ENCODE measurements around the gene NPIPB8.
"Not testable (repeated sequence)": the region's sequence is repeated elsewhere in the genome, so short reads cannot be mapped to it uniquely, and the experiment has no call there.

Gene NPIPB8

DNA sequence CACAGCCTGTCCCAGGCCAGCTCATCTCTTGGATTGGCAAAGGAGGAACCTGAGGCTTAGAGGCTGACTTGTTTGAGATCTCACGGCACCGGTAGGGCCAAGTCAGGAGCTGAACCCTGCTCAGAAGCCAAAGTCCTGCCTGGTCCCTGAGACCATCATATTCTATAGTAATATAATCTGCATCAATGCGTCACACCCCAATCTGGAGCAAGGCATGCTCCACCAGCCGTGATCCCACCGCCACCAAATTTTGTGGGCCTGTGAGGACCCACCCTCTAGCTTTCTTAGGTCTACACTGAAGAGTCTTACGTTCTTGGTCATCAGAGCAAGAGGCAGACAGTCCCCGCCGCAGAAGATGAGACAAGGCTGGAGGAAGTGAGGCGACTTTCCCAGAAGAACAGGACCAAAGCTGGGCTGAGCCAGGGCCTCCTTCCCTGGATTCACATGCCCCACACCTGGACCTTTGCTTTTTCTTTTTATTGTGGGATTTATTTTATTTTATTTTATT lies 30.7 kb upstream of the NPIPB8 start:
- no peak for DNase-seq (ENCODE audit: low read depth)

DNA sequence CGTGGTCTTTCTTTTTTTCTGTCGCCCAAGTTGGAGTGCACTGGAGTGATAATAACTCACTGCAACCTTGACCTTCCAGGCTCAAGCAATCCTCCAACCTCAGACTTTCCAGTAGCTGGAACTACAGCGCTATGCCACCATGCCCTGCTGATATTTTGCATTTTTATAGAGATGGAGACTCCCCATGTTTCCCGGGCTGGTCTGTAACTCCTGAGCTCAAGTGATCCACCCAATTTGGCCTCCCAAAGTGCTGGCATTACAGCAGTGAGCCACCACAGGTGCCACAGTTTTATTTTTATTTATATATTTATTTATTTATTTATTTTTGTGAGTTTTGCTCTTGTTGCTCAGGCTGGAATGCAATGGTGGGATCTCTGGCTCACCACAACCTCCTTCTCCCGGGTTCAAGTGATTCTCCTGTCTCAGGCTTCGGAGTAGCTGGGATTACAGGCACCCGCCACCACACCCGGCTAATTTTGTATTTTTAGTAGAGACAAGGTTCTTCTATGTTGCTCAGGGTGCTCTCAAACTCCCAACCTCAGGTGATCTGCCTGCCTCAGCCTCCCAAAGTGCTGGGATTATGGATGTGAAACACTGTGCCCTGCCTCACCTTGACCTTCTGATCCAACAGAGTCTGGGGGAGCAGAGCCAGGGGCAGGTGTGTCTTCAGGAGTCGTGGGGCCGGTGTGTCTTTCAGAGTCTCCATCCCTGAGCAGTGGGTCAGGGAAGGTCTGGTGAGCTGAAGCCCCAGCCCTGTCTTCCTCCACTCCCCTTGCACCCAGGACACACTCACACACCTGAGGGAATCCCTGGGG lies 30.0 kb upstream of the NPIPB8 start:
- DNase-seq (ENCODE audit: low read depth), result not testable (repeated sequence)

DNA sequence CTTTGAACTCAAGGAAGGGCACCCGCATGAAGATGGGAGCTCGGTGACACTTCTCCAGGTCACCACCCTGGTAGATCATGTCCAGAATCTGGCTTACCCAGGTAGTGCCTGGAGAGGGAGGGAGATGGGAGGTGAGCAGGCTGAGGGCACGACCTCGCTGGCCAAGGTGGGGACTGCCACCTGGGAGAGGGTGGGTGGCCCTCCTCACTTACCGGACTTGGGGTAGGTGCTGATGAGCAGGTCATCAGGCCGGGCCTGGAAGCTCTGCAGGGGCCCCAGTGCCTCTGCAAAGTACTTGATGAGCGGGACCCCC lies 29.4 kb upstream of the NPIPB8 start:
- not testable (repeated sequence) for DNase-seq (ENCODE audit: low read depth)

DNA sequence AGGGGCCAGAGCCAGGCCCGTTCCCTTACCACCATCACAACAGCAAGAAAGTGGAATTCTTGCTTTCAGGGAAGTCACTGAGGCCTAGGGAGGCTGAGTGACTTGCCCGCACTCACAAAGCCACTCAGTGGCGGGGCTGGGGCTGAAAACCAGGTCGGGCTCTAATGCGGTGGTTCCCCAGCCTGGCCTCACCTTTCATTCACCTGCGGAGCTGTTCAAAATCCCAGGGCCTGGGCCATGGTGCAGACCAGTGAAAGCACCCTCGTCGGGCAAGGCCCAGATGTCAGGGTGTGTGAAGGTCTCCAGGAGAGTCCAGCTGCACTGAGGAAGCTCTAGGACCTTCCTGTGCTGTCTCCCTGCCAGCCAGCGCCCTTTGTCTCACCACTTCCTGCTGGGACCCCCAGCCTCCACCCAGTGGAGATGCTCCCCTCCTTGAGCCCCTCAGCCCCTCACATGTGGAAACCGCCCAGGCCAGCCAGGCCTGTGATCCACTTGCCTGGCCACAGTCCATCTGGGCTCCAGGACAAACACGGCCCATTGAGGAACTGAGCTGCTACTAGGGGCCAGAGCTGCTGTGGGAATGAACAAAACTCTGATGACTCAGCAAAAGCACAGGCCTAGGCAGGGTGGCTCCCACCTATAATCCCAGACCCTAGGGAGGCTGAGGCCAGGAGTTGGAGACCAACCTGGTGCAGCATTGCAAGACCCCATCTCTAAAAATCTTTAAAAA lies 28.8 kb upstream of the NPIPB8 start:
- not testable (repeated sequence) for DNase-seq (ENCODE audit: low read depth)

DNA sequence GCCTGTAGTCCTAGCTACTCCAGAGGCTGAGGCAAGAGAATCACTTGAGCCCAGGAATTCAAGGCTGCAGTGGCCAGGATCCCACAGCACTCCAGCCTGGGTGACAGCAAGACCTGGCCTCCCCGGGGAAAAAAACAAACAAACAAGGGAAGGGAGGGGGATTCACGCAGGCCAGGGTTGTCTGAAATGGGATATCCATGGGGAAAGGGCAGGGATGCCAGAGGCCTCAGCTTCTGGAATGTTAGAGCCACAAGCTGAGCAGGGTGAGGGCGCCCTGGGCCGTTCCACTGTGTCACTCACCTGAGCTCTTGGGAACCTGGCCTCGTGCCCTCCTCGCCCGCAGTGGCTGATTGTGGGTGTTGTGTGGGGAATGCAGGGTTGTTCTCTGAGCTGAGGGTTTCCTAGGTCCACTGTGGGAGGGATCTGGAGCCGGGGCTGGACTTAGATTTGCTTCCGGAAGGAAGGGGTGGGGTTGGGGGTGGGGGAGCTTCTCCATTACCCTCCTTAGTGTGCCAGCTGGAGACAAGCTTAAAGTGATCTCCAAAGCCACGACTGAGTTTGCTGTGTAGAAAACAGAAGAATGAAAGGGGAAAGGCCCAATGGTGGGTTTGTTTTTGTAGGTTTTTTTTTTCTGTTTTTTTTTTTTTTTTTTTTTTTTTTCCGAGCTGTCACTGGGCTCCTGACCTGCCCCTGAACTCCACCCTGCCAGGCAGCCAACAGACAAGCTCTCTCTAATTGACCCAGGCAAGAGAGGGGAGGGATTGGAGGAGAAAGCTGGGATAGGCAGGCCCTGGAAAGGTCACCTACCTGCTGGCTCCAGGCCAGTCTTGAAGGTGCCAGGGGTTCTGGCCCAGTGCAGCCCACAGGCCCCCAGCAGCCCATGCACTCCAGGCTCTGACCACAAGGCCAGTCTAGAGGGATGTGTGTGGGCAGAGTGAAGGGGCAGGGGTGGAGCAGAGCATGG lies 28.0 kb upstream of the NPIPB8 start, which contains the start of gene SULT1A1:
SULT1A1 (minus strand) TSS at position 414 of the 964 bp plus-strand sequence. CDS start 1,189 bp downstream, outside the sequence.
- no peak for DNase-seq (ENCODE audit: low read depth)

DNA sequence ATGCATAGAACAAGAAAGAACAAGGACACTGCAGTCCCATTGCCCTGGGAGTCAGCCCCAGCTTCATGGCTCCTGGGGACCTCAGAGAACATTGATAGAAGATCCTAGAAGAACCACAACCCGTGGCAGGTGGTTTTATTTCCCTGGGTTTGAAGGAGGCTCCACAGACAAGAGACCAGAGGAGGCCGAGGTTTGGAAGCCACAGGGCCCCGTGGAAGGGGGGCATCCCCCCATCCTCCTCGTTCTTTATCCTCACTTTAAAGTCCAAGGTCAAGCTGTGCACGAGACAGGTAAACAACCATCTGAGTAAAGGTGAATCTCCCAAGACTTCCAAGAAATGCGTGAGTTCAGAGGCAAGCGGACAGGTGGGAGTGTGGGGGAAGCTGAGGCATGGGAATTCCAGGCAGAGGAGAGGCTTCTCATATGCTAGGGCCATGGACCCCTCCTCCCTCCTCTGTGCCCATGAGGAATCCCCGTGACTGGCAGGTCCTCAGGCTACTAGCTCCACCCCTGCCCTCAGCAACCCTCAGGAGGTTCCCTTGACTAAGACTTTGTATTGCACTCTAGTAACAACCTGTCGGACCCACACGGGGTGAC lies 27.2 kb upstream of the NPIPB8 start:
- no peak for DNase-seq (ENCODE audit: low read depth)

DNA sequence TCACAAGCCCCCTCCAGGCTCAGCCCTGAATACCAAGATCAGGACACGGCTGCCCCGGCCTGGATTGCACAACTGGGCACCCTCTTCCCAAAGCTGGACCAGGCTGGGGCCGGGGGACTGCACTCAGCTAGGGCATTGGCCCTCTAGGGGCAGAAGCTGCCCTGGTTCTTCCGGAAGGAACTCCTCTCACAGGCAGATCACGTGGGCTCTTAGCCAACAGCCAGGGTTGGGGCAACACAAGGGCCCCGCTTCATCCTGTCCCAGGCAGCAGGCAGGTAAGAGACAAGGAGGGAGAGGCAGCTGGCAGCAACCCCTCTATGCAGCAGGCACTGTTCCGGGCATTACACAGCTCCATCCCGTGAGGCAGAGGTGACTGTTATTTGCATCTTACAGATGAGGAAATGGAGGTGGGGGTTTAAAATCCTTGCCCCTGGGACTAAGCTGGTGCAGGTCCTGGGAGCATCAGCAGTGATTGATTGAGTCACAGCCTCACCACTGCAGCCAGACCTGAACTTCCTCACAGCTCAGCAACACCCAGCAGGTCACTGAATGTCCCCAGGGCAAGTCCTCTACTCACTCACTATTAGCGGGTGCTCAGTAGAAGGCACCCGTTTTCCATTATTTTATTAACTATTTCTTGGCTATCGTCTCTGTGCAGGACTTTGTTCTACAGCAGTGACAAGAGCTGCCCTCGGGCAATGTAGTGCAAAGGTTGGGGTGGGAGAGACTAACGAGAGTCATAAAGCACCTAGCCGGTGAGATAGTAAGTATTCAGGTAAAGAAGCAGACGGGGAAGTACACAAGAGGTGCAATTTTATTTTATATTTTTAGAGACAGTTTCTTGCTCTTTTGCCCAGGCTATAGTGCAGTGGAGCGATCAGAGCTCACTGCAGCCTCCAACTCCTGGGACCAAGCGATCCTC lies 25.2 kb upstream of the NPIPB8 start:
- not testable (repeated sequence) for DNase-seq (ENCODE audit: low read depth)

DNA sequence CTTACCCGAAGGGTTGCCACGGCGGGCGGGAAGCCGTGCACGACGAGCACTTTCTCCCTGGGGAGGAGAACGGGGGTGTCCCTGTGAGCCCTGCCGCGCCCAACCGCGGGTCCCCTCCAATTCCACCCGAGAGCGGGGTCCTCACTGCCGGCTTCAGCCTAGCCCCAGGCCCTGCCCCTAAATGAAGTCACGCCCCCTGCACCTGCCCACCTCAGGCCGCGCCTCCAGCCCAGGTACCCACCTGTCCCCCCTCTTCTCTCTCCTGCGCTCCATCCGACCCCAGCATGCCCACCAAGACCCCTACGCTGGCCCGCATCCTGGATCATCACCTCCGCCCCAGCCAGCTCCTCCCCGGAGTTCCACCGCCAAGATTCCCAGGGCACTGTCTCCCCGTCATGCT lies 24.0 kb upstream of the NPIPB8 start:
- not testable (repeated sequence) for DNase-seq (ENCODE audit: low read depth)

DNA sequence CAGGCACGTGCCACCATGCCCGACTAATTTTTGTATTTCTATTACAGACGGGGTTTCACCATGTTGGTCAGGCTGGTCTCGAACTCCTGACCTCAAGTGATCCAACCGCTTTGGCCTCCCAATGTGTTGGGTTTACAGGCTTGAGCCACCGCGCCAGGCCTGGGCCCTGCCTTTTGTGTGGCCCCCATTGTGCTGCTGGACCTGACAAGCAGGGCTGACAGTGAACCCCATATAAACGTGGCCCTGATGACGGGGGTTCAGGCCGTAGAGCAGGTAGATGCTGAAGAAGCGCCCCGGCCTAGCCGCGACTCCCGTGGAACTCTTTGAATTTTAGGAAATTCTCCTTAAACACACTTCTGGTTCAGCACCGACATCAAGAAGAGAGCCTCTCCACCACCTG lies 23.3 kb upstream of the NPIPB8 start:
- not testable (repeated sequence) for DNase-seq (ENCODE audit: low read depth)

DNA sequence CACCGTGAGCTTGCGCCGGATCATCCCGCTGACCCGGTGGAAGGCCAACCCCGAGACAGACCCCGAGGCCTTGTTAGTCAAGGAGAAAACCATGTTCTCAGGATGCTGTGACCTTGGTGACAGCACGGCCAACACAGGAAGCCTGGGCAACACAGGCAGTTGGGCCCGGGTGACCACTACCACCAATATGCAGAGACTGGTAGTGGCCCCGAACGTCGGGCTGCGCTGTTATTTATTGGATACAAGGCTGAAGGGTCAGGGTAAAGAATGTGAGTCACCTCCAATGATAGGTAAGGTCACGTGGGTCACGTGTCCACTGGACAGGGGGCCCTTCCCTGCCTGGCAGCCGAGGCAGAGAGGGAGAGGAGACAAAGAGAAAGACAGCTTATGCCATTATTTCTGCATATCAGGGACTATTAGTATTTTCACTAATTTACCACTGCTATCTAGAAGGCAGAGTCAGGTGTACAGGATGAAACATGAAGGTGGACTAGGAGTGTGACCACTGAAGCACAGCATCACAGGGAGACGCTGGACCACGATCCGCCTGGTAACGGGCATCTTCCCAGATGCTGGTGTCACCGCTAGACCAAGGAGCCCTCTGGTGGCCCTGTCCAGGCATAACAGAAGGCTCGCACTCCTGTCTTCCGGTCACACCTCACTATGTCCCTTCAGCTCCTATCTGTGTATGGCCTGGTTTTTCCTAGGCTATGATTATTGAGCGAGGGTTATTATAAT lies 22.2 kb upstream of the NPIPB8 start:
- not testable (repeated sequence) for DNase-seq (ENCODE audit: low read depth)

DNA sequence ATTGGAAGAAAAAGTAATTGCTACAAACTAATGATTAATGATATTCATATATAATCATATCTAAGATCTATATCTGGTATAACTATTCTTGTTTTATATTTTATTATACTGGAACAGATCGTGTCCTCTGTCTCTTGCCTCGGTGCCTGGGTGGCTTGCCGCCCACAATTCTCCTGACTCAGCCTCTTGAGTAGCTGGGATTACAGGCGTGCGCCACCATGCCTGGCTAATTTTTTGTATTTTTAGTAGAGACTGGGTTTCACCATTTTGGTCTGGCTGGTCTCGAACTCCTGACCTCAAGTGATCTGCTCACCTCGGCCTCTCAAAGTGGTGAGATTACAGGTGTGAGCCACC lies 21.7 kb upstream of the NPIPB8 start:
- DNase-seq (ENCODE audit: low read depth), result not testable (repeated sequence)

DNA sequence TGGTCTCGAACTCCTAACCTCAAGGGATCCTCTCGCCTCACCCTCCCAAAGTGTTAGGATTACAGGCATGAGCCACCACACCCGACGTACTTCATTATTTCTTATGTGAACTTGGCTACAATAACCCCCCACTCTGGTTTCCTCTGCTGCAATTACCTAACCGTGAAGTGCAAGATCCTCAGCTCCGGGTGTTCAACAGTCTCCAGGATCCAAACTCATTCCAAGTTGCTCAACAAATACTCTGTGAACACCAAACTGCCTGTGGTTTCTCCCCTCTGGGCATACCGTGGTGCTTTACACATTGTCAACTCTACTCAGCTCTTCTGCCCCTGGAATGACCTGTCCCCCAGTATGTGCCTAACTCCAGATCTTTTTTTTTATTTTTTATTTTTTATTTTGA lies 21.2 kb upstream of the NPIPB8 start:
- DNase-seq (ENCODE audit: low read depth), result no peak

DNA sequence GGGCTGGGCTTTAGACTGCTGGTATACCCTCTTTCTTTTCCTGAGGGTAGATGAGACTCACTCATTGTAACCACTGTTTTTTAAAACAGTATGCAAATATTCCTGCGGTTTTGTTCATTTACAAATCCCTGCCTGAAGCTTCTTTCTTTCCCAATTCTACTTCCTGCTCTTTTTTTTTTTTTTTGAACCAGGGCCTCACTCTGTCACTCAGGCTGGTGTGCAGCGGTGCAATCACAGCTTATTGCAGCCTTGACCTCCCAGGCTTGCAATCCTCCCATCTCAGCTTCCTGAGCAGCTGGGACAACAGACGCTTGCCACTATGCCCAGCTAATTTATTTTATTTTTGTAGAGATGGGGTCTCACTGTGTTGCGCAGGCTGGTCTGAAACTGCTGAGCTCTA lies 20.0 kb upstream of the NPIPB8 start:
- no peak for DNase-seq (ENCODE audit: low read depth)

DNA sequence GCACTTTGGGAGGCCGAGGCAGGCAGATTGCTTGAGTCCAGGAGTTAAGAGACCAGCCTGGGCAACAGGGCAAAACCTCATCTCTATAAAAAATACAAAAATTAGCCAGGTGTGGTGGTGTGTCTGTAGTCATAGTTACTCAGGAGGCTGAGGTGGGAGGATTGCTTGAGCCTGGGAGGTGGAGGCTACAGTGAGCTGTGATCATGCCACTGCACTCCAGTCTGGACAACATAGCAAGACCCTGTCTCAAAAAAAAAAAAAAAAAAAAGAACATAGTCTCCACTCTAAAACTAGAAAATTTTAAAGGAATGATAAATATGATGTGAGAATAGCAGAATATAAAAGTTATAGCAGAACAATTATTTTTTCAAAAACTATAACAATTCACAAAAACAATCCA lies 17.5 kb upstream of the NPIPB8 start:
- DNase-seq (ENCODE audit: low read depth), result not testable (repeated sequence)

DNA sequence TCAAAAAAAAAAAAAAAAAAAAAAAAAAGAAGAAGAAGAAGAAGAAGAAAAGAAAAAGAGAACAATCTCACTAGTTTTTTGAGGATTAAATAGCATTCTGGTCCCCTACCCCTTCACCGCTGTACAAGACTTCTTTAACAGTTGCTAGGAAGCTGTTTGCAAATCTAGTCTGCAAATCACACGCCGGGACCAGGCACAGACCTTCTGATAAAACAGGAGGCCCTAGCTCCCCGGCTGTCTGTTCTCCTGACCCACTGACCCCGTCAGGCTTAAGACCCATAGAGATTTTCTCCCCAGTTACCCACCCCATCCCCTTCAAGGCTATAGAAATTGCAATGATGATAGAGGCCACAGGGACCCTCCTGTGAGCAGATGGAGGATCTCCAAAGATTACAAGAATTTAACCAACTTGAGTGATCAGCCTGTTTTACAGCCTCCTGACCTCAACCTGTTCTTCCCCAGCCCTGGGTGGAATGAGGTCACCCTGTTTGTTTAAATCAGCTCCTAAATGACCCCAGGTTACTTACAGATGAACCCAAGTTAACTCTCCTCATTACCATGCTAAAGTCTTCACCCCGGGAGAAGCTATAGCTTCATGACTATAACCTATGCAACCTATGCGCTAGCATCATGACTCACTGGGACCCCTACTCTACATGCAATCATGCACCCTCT lies 16.2 kb upstream of the NPIPB8 start:
- DNase-seq (ENCODE audit: low read depth), result no peak

DNA sequence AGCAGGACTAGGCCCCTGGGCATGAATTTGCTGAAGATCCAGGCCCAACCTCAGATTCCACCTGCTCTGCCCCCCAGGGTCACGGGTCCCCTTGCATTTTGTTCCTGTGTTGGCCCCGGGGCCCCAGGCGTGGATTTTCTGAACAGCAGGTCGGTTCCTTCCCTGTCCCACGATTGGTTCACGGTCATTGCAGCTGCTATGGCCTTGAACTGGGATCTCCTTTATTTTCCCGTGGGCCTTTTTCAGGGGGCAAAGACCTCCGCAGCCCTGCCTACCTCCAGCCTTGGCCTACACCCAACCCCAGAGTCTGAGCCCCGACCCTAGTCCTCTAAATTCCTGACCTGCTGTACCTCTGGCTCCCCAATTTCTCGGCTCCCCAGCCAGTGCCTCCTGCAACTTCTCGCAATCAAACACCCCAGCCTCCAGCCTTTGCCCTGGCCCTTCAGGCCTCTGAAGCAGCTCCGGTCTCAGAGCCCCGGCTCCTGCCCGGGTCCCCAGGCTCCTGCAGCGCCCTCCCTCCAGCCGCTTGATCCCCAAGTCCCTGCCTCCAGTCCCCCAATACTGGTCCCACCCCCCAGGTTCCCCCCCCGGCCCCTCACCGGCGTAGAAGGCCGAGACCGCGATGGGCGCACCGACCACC lies 15.2 kb upstream of the NPIPB8 start:
- DNase-seq (ENCODE audit: low read depth), result not testable (repeated sequence)

DNA sequence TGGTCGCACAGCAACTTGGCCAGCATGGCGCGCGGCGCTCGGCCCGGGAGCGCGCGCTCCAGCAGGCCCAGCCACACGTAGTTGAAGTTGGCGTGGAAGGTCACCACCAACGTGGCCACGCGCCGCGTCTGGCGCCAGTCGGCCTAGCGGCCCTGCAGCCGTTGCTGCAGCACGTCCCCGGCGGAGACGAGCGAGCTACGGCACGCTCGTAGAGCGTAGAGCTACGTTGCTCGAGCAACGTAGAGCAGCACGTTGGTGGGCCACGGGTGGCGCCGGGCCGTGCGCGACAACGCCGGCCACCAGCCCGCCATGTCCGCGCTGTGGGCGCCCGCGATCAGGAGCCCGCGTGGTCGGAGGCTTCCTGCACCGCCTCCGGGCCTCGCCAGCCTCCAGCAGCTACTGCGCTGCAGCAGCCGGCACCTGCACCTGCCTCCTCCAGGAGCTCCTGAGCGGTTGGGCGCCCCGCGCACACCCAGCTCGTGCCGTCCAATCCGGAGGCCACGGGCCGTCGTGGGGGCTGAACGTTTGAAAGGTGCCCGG lies 14.6 kb upstream of the NPIPB8 start:
- peak; percentile 34 for DNase-seq (ENCODE audit: low read depth)

DNA sequence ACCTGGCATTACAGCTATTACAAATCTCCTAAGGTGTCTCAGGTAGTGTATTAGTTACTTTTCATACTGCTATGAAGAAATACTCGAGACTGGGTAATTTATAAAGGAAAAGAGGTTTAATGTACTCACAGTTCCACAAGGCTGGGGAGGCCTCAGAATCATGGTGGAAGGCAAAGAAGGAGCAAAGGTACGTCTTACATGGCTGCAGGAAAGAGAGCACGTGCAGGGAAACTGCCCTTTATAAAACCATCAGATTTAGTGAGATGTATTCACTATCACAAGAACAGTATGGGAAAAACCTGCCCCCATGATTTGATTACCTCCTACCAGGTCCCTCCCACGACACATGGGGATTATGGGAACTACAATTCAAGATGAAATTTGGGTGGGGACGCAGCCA lies 7.0 kb upstream of the NPIPB8 start:
- not testable (repeated sequence) for DNase-seq (ENCODE audit: low read depth)

Data from stimulated activated CD8-positive, alpha-beta memory T cell treated with anti-CD3 and anti-CD28 coated beads, Interleukin-12 subunit alpha, Interleukin-12 subunit beta, amount 100 ng/mL, for 4 hours (primary cell).